ENCODE results near the gene HLA-DOA. TPM values are rescaled to one million over a fixed set of nuclear protein-coding genes. Genes with fewer than 3 reads are reported as not detected.

The HLA-DOA gene
- total and polyA plus RNA-seq, 2 of the 8 experiments (the other 6 are each of a cell fraction or from before 2014, with no cell fraction given) = 23.7 to 89.0 TPM

GRCh38 chr6:32993363-32993973, 15.9 kb downstream of the HLA-DOA start:
- no peaks in the 10 kb centered on the region for H4K20me1 ChIP-seq (replicated peaks in 1 of 2; ENCODE audit: control insufficient read depth in 1 of 2, insufficient read depth in 2 of 2, low read length in 2 of 2)
- no peak overlapping the region for H2AK5ac ChIP-seq (ENCODE audit: low read depth, low read length)
- TF ChIP-seq TAF7 (optimal IDR thresholded peaks at IDR 0.05; ENCODE audit: borderline replicate concordance, low read depth, low read length) (no peak), HDAC6 (IDR thresholded peaks at IDR 0.05; ENCODE audit: low read depth, low read length) (no peak)
- no peak overlapping the region for H3K56ac ChIP-seq (replicated peaks; ENCODE audit: insufficient read length, low read depth, low read length)
- no peak for FAIRE-seq
- no peak overlapping the region for H3K18ac ChIP-seq (ENCODE audit: extremely low read depth, low read length)
- no peak overlapping the region for H2AFZ ChIP-seq (ENCODE audit: low read length)
- no peaks in the 10 kb centered on the region for H3K79me2 ChIP-seq (ENCODE audit: control insufficient read depth in 1 of 2, insufficient read depth in 2 of 2, low read length in 2 of 2)
- no peak overlapping the region for H2BK15ac ChIP-seq (ENCODE audit: low read length)
- no peak overlapping the region for H3K23ac ChIP-seq (ENCODE audit: insufficient read length)
- H2BK120ac ChIP-seq (replicated peaks; ENCODE audit: low read depth, low read length) = no peak overlapping the region
- no peak overlapping the region for H2BK12ac ChIP-seq (ENCODE audit: low read depth, low read length)
- no peak overlapping the region for H4K5ac ChIP-seq (ENCODE audit: insufficient read length, low read depth, low read length)
- WGBS, 2 experiments (ENCODE audit: extremely low coverage in 1 of 2, insufficient coverage in 1 of 2, insufficient read length in 1 of 2, insufficient replicate concordance in 2 of 2, low coverage in 1 of 2, low lambda C conversion rate in 2 of 2, missing lambda C conversion rate in 1 of 2) = 91% methylated on average over 9 of the region's 9 CpGs; no CpG with 5 or more reads in 1 of the 2 experiments
- H3K36me3 ChIP-seq (ENCODE audit: control insufficient read depth in 2 of 4, insufficient read depth in 4 of 4, low read length in 3 of 4) = no peaks in the 10 kb centered on the region
- no peaks in the 10 kb centered on the region for H3K23me2 ChIP-seq (ENCODE audit: low read depth, low read length)
- no peak overlapping the region for H3K9ac ChIP-seq (replicated peaks in 1 of 4; ENCODE audit: extremely low read depth in 1 of 4, low read depth in 3 of 4, low read length in 3 of 4)
- H2BK5ac ChIP-seq (ENCODE audit: low read depth, low read length) = no peak overlapping the region
- no peak overlapping the region for H3K4me2 ChIP-seq (ENCODE audit: insufficient read depth in 1 of 2, low read depth in 2 of 2, low read length in 2 of 2)
- H4K91ac ChIP-seq (replicated peaks; ENCODE audit: insufficient read length, low read length) = no peak overlapping the region
- H3K79me1 ChIP-seq (ENCODE audit: low read depth, low read length) = no peaks in the 10 kb centered on the region
- no peak overlapping the region for H3K14ac ChIP-seq (ENCODE audit: insufficient read length)
- POLR2A ChIA-PET (ENCODE audit: partially characterized antibody) = interaction anchor here (28.8 kb wide), 1 partner anchor 27 kb away, joined by 1158 read pairs; the partner anchor contains the start of genes BRD2 and HLA-DMA
- H2BK20ac ChIP-seq (ENCODE audit: low read length) = no peak overlapping the region
- DNase-seq (ENCODE audit: low read depth in 1 of 2, low spot score in 2 of 2) = no peak
- H4K8ac ChIP-seq (ENCODE audit: extremely low read depth, insufficient read depth, low read length) = no peak overlapping the region
- no peak overlapping the region for H3K4ac ChIP-seq (replicated peaks; ENCODE audit: insufficient read length, low read depth, low read length)
- H3K27me3 ChIP-seq (replicated peaks in 1 of 4; ENCODE audit: control insufficient read depth in 3 of 4, extremely low read depth in 1 of 4, insufficient read depth in 3 of 4, low read length in 3 of 4) = no peaks in the 10 kb centered on the region; a peak in 1 of 7 replicates
- H3K9me3 ChIP-seq (ENCODE audit: insufficient read depth in 2 of 2, low read depth in 1 of 2, low read length in 1 of 2) = no peaks in the 10 kb centered on the region
- CTCF ChIA-PET (ENCODE audit: partially characterized antibody) = interaction anchor here (0.6 to 1.6 kb wide), 4 partner anchors 9 to 254 kb away, joined by 3 to 6 read pairs (median 3); no protein-coding TSS in a partner anchor
- no peaks in the 10 kb centered on the region for H3K4me1 ChIP-seq (replicated peaks in 1 of 4; ENCODE audit: control insufficient read depth in 3 of 4, insufficient read depth in 4 of 4, low read length in 3 of 4)
- H3K27ac ChIP-seq (ENCODE audit: low read depth, low read length) = no peak overlapping the region
- H3K4me3 ChIP-seq (ENCODE audit: extremely low read depth in 1 of 4, insufficient read depth in 2 of 4, low read depth in 3 of 4, low read length in 4 of 4) = no peak overlapping the region

Measured in H1 (cell line).